GM21447 (cell line): ENCODE measurements around the gene ACTR3.
A peak's percentile ranks its signal among the peaks of the same experiment; 100 is the strongest.

ENCODE experiments used
- ATAC-seq: cut with Tn5 transposase; IDR thresholded peaks from one replicate; pipeline ENCODE4 v1.9.1; 2021; ENCODE audit not compliant: unreplicated experiment

ACTR3 gene

DNA sequence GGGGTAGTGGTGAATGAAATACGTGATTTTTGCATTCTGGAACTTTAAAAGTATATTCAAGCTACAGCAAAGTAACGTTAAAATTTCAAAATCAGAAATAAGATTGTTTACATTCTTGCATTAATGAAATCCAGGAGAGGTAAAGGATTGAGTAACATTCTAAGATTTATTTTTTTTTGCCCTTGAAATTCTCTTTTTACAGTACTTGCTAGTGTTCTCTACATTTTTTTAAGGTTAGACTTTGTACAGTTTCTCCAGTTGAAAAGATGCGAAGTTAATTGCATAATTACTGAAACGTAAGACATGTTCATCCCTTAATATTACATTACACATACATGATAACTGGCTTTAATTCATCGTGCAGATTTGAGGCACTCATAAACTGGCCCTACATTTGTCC lies 74.5 kb downstream of the ACTR3 start:
- no peak for ATAC-seq

- no peak for ATAC-seq
Measured at GRCh38 chr2:113965228-113965627, 75.3 kb downstream of the ACTR3 start.

DNA sequence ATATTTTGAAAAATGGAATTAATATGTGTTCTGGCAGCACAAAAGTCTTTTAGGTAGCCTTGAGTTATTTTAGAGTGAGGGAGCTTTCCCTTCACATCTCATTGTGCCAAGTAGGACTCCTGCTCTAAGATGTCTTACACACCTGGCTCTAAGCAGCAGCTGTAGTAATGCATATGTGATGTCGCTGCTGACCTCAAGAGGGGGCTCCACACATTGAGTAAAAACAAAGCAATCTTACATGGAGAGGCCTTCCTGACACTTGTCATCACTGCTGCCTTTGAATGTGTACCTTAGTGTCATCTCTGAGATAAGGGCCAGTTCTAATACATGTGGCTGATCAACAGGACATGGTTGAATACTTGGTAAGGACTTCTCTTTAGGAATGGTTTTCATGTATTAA lies 75.8 kb downstream of the ACTR3 start:
- peak; percentile 87 for ATAC-seq

- ATAC-seq = no peak
Measured at GRCh38 chr2:113966171-113966570, 76.3 kb downstream of the ACTR3 start.

DNA sequence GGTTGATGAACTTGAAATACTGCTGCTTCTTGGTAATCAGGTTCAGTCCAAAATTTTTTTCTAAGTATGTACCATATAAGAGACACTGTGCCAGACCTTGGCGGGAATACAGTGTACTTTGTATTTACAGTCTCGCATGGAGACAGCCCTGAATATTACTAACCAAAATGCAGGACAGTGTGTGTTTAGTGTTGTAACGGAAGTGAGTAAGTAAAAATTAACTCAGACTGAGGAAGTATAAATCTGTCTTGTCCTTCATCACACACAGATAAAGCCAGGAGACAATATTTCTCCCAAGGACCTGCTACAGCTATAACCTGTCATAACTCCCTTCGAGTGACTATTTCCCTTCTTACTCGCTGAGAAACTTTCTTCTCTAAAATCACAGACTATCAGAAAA lies 76.9 kb downstream of the ACTR3 start:
- ATAC-seq = peak; percentile 60

DNA sequence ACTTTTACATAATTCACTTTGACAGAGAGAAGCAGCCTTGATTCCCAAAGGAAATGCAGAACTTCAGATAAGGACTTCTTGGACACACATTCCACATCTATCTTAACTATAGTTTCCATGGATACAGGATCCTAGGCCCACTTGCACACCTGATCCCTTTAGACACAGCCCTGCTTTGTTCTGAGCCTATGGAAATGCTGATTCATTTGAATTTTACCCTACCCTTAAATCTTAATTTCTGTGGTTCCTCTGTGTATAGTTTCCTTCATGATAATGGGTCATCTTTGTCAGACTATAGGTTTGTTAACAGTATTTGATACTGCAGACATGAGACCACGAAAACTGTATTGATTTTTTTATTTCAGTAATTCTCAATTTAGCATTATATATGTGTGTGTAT lies 77.4 kb downstream of the ACTR3 start:
- no peak for ATAC-seq

GRCh38 chr2:113972766-113973165 lies 82.9 kb downstream of the ACTR3 start:
- no peak for ATAC-seq

DNA sequence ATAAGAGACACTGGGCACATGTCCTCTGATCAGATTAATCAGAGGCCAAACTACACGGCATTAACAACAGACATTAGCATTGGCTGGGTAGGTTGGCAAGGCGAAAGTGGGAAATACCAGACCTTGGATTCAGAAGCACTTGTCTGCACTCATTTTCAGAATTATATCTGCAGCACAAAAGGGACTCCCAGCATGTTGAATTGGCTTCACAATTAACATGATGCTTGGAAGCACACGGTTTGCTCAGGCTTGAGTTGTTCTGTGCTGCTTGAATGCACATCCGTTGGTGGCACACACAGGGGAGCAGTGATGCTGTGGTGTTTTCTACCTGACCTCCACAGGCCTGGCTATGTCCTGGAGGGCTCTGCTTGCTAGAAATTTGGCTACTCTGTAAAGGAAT lies 83.9 kb downstream of the ACTR3 start:
- no peak for ATAC-seq

- no peak for ATAC-seq
Measured at GRCh38 chr2:113974727-113975126, 84.8 kb downstream of the ACTR3 start.

GRCh38 chr2:113976277-113976928 lies 86.5 kb downstream of the ACTR3 start:
- ATAC-seq = no peak

DNA sequence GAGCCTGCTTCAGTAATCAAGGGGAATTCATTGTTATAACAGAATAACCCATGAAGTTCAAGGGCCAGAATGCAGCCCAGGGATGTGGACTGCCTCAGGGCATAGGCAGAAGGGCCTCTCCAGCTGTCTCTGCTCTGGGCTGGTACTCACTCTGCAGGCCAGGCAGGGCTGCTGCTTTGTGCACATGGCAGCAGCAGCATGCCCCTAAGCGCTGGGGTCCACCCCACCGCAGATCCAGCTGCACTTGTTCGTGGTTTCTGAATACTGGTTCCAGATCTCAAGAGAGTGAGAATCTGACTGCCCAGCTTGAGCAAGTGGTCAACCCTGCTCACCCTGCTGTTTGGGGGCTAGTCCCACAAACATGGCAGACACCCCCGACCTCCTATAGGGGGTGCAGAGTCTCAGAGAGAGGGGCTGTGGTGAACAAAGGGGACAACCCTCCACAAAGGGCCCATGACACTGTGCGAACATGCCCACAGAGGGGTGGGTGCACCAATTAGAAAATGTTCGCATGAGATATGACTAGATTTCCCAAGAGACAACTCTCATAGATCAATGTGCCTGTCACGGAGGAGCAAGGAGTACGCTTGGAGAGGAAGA lies 87.3 kb downstream of the ACTR3 start:
- no peak for ATAC-seq

- no peak for ATAC-seq
Measured at GRCh38 chr2:113977660-113978523, 88.0 kb downstream of the ACTR3 start.

GRCh38 chr2:113978524-113979190 lies 88.8 kb downstream of the ACTR3 start:
- no peak for ATAC-seq

DNA sequence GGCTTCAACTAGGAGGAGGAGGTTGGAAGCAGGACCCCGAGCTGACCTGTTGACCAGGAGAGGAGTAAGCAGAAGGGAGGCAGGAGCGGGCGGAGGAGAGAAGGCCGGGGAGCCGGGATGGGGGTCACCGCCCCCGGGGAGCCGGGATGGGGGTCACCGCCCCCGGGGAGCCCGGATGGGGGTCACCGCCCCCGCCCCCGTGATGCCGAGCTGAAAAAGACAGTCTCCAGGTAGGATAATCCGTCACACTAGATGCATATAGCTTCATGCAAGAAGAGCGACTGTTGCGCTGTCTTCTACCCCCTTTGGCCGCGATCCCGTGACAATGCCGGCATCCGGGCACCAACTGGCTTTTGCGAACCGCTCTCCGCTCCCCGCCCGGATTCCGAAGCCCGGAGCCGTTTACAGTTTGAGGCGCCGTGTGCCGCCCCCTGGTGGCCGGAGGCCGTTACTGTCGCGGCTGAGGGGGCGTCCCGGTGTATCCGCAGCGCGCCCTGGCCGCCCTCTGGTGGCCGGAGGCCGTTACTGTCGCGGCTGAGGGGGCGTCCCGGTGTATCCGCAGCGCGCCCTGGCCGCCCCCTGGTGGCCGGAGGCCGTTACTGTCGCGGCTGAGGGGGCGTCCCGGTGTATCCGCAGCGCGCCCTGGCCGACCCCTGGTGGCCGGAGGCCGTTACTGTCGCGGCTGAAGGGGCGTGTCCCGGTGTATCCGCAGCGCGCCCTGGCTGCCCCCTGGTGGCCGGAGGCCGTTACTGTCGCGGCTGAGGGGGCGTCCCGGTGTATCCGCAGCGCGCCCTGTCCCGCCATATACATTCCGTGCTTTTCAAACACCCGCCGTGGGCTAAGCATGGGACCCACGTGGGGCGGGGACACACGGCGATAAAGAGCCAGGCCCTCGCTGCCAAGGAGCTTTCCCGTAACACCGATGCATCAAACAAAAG lies 89.6 kb downstream of the ACTR3 start:
- no peak for ATAC-seq

DNA sequence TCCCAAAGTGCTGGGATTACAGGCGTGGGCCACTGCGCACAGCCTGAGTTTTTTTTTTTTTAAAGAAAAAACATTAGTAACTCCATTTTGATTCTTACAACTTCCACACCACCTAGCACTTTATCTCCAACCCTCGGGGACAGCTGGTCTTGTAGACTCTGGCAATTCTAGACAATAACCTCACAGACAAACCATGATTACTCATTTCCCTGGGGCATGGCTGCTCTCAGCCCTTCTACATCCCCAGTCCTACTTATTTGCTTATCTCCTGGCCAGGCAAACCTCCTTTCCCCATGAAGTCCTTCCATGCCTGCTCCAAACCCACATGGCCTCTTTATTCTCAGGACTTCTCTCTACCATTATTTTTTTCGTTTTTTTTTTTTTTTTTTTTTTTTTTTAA lies 91.1 kb downstream of the ACTR3 start:
- no peak for ATAC-seq

- ATAC-seq = no peak
Measured at GRCh38 chr2:113981404-113982134, 91.7 kb downstream of the ACTR3 start.

- no peak for ATAC-seq
Measured at GRCh38 chr2:113985554-113986397, 95.9 kb downstream of the ACTR3 start.

DNA sequence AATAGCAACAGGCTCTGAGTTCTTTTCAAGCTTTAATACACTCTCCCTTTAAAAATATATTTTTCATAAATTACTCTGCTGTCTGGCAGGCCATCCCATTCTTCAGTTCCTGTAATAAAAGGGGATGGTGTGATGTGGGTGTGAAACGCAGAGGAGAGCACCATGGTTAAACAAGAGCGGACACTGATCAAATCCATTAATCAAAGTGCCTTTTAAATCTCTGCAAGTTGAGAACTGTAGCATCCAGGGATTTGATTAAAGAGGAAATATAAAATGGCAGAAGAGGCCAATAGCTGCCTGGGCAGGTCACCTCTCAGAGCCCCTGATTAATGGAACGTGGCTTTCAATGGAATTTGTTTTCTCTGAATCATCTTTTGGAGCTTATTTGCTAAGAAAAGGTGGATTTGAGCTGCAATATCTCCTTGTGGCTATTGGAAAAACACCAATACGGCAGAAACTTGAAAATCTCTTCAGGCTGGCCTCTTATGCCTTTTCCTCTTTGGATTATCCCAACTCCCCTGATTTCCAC lies 96.9 kb downstream of the ACTR3 start:
- ATAC-seq = no peak

- no peak for ATAC-seq
Measured at GRCh38 chr2:113992090-113992489, 102.2 kb downstream of the ACTR3 start.
